Osteoblast (primary cell): ENCODE data around the gene TMEM54. TPM values are rescaled to one million over a fixed set of nuclear protein-coding genes. Genes with fewer than 3 reads are reported as not detected.

Source experiments
- DNase-seq: peaks from one replicate; pipeline ENCODE4 v3.0.0; 2011; ENCODE audit warnings: low spot score, mixed read lengths; ENCODE audit not compliant: insufficient read length; ENCODE audit errors: missing footprints
- H2AFZ ChIP-seq: 2 replicates; pipeline ENCODE4 v1.6.0; 2011; ENCODE audit warnings: mild to moderate bottlenecking, low read length
- H3K27ac ChIP-seq: 2 replicates; pipeline ENCODE4 v1.5.1; 2011; ENCODE audit warnings: mild to moderate bottlenecking, low read depth, low read length, moderate library complexity
- H3K27me3 ChIP-seq: 2 replicates; pipeline ENCODE4 v1.6.0; 2012; ENCODE audit warnings: mild to moderate bottlenecking, control low read depth, inconsistent platforms, low read length, moderate library complexity; ENCODE audit not compliant: insufficient read depth
- H3K36me3 ChIP-seq: 2 replicates; pipeline ENCODE4 v1.5.1; 2011; ENCODE audit warnings: mild to moderate bottlenecking, low read length, control low read depth, moderate library complexity; ENCODE audit not compliant: insufficient read depth
- H3K4me1 ChIP-seq: 2 replicates; pipeline ENCODE4 v1.5.1; 2011; ENCODE audit warnings: mild to moderate bottlenecking, low read length, control low read depth, moderate library complexity; ENCODE audit not compliant: insufficient read depth
- H3K4me2 ChIP-seq: 2 replicates; pipeline ENCODE4 v1.6.0; 2011; ENCODE audit warnings: mild to moderate bottlenecking, low read length; ENCODE audit not compliant: insufficient read depth
- H3K4me3 ChIP-seq: fragments of 200-600 bp; sonication (generic); 3 replicates; pipeline ENCODE4 v1.5.1; 2012; ENCODE audit warnings: mild to moderate bottlenecking, low read length, inconsistent platforms; ENCODE audit not compliant: insufficient read depth
- H3K79me2 ChIP-seq: 2 replicates; pipeline ENCODE4 v1.6.0; 2012; ENCODE audit warnings: mild to moderate bottlenecking, low read length, control low read depth, inconsistent platforms; ENCODE audit not compliant: insufficient read depth
- H3K9me3 ChIP-seq: 2 replicates; pipeline ENCODE4 v1.5.1; 2011; ENCODE audit warnings: low read depth, low read length, control low read depth
- H4K20me1 ChIP-seq: 2 replicates; pipeline ENCODE4 v1.6.0; 2012; ENCODE audit warnings: mild to moderate bottlenecking, low read length, control low read depth; ENCODE audit not compliant: insufficient read depth
- CTCF ChIP-seq: IDR thresholded peaks from 2 replicates; pipeline ENCODE4 v1.5.1; 2011; ENCODE audit warnings: mild to moderate bottlenecking, low read depth, low read length, moderate library complexity; ENCODE audit errors: extremely low read depth
- total RNA-seq: library from RNA; depleted of rRNA; stranded (reverse); fragments of >200 nt; gene quantifications from 2 replicates; pipeline ENCODE4 v1.2.3, GENCODE V29; 2012

TMEM54 gene
- total RNA-seq, 1 donor = 22.4 TPM

GRCh38 chr1:32897082-32898049, 3.8 kb downstream of the TMEM54 start:
- Histone ChIP-seq H3K4me2 (no peak overlapping the region), H3K27me3 (peaks cover 4% of the 10 kb centered on the region), H3K9me3 (no peaks in the 10 kb centered on the region), H3K4me1 (peaks cover 5% of the 10 kb centered on the region), H3K79me2 (no peaks in the 10 kb centered on the region), H4K20me1 (no peaks in the 10 kb centered on the region), H3K36me3 (no peaks in the 10 kb centered on the region), H3K4me3 (no peak overlapping the region), H3K27ac (no peak overlapping the region), H2AFZ (no peak overlapping the region)
- DNase-seq = peak; percentile 86
- TF ChIP-seq CTCF = no peak

- no peak overlapping the region for H3K27ac ChIP-seq
- no peaks in the 10 kb centered on the region for H3K36me3 ChIP-seq
- peaks cover 13% of the 10 kb centered on the region for H3K27me3 ChIP-seq
- H3K4me2 ChIP-seq = no peak overlapping the region
- no peaks in the 10 kb centered on the region for H4K20me1 ChIP-seq
- H3K9me3 ChIP-seq = no peaks in the 10 kb centered on the region
- peaks cover 5% of the 10 kb centered on the region for H3K4me1 ChIP-seq
- TF ChIP-seq CTCF = no peak
- H2AFZ ChIP-seq = no peak overlapping the region
- no peaks in the 10 kb centered on the region for H3K79me2 ChIP-seq
- no peak overlapping the region for H3K4me3 ChIP-seq
- DNase-seq = peak; percentile 69
Observed at GRCh38 chr1:32896451-32896850, 4.7 kb downstream of the TMEM54 start.

DNA sequence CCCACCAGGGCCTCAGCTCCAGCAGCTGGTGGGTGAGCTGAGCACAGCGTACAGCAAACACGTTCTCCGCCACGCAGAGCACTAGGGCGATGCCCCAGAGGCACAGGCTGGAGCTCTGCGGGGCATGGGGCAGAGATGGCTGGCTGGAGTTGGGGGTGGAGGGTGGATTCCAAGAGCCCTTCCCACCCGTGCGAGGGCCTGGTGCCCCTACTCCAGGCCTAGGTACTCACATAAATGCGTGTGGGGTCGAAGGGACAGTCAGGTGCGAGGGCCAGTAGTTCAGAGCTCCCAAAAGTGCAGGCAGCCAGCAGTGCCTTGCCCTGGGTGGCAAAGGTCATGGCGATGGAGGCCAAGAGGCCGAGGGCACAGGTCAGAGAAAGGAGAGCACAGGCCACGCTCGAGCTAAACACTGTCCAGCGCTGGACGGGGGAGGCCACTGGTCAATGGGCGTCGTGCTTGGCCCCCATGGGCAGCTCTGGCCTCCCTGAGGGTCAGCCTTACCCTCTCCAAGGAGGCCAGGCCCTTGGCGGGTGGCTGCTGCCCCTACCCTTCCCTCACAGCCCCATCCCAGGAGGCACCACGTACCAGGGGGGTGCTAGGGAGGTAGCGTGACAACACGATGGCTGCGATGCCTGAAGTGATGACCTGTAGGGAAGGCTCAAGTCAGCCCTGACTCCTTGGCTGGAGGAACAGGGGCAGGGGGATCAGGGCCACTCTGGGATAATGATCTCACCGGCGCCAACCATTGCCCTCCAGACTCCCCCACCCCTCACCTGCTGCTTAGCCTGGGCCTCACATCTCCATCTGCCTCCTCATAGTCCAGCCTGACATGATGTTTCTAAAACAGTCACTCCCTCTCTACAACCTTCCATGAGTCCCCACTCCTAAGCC, 5.6 kb downstream of the TMEM54 start:
- no peak overlapping the region for H2AFZ ChIP-seq
- peaks cover 13% of the 10 kb centered on the region for H3K27me3 ChIP-seq
- no peak overlapping the region for H3K4me3 ChIP-seq
- H3K4me2 ChIP-seq = no peak overlapping the region
- H3K4me1 ChIP-seq = peaks cover under 1% of the 10 kb centered on the region
- H3K79me2 ChIP-seq = no peaks in the 10 kb centered on the region
- no peaks in the 10 kb centered on the region for H3K36me3 ChIP-seq
- H3K27ac ChIP-seq = no peak overlapping the region
- no peak for TF ChIP-seq CTCF
- H4K20me1 ChIP-seq = no peaks in the 10 kb centered on the region
- no peaks in the 10 kb centered on the region for H3K9me3 ChIP-seq
- peak; percentile 76 for DNase-seq
